H1 (cell line): ENCODE data around the gene SLC25A4. TPM values are rescaled to one million over a fixed set of nuclear protein-coding genes. Genes with fewer than 3 reads are reported as not detected.

Experiments
- polyA plus RNA-seq, 7 experiments: library from polyadenylated mRNA; depleted of rRNA in 3 of 7; stranded (reverse) in 5 of 7; unstranded in 2 of 7; fragments of >200 nt in 5 of 7; fragments of 200-250 nt in 2 of 7; gene quantifications; 1 replicate in 5 of 7; 2 replicates in 1 of 7; 4 replicates in 1 of 7; pipeline versions ENCODE4 v1.2.1 to v1.2.3, GENCODE V29; 2011 to 2013; ENCODE audit warnings: missing spikeins in 2 of 7, mixed read lengths in 2 of 7
- total RNA-seq: library from RNA; stranded (reverse); fragmentation: NEBNext Ultra II Directional; extraction: Animal tissue kit (Norgen Biotek cat#: 25700); gene quantifications from 2 replicates; pipeline ENCODE4 v1.2.1, GENCODE V29; 2021

The SLC25A4 gene
- total and polyA plus RNA-seq, 2 of the 8 experiments (the other 6 are each of a cell fraction or from before 2014, with no cell fraction given): 41.3 to 42.0 TPM

Other genes starting within 250 kb of the SLC25A4 start
- 0.35 TPM in 1 of 2 replicates, not detected in the other for gene HELT, start 124.8 kb upstream of the SLC25A4 start, total RNA-seq
- gene HELT, start 124.8 kb upstream of the SLC25A4 start, polyA plus RNA-seq (2011; rRNA removed): 0.28 and 0.32 TPM in 2 replicates
- 35.6 and 40.4 TPM in 2 replicates for gene CFAP97, start 60.7 kb downstream of the SLC25A4 start, total RNA-seq
- gene CFAP97, start 60.7 kb downstream of the SLC25A4 start, polyA plus RNA-seq (2011; rRNA removed): 5.0 and 9.2 TPM in 2 replicates
- 16.1 and 19.9 TPM in 2 replicates for gene SNX25, start 66.3 kb downstream of the SLC25A4 start, total RNA-seq
- 4.6 and 5.4 TPM in 2 replicates for gene SNX25, start 66.3 kb downstream of the SLC25A4 start, polyA plus RNA-seq (2011; rRNA removed)